ENCODE measurements around the gene FBXL22. TPM values are rescaled to one million over a fixed set of nuclear protein-coding genes. Genes with fewer than 3 reads are reported as not detected.

FBXL22 gene
- polyA plus RNA-seq, 3 donors from 2014 or later: 1.1 TPM; not detected in 2

DNA sequence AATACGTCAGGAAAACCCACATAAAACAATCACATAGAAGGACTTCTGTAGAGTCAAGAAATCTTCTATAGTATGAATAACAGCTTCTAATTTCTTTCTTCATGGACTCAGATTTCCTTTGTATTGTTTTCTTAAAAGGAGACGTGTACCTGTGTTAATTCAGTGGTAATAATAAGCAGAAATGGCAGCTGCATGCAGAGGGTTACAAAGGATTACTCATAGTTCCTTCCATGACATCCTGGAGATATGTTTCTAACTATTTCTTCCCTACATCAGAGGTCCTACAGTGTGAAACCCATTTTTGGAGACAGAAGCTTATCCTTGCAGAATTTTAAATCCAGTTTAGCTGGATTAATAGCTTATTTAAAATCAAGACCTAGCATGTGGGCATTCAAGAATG lies 36.1 kb downstream of the FBXL22 start:
- Mint-ChIP-seq H3K4me1 (no peaks in the 10 kb centered on the region), H3K9me3 (no peaks in the 10 kb centered on the region), H3K27me3 (ENCODE audit: low read depth in 3 of 3) (peaks cover 2 to 6% (median 2%) of the 10 kb centered on the region in 3 donors), H3K4me3 (no peak overlapping the region), H3K27ac (no peak overlapping the region), H3K36me3 (peaks cover 21 to 56% (median 37%) of the 10 kb centered on the region in 3 donors)
- no peak for DNase-seq

DNA sequence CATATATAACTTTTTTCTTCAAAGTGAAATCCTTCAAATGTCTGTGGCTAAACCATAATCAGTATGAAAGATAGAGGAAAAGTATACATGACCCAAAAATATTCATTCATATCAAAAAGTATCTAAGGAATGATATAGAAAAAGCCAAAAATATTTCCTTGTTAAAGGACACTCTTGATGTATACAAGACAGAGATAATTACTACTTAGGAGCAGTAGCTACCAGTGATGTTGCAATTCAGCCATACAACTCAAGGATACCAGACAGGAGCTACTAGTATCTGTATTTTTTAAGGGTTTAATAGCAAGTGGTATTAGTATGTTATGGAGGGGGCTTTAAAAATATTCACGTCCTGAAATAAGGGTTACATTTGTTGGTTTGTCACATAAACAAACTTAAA lies 37.0 kb downstream of the FBXL22 start:
- no peaks in the 10 kb centered on the region for H3K9me3 Mint-ChIP-seq
- H3K36me3 Mint-ChIP-seq: peaks cover 21 to 57% (median 34%) of the 10 kb centered on the region in 3 donors
- H3K27me3 Mint-ChIP-seq (ENCODE audit: low read depth in 3 of 3): peaks cover 2 to 6% (median 2%) of the 10 kb centered on the region in 3 donors
- H3K27ac Mint-ChIP-seq: no peak overlapping the region
- no peak overlapping the region for H3K4me3 Mint-ChIP-seq
- no peak for DNase-seq
- H3K4me1 Mint-ChIP-seq: no peaks in the 10 kb centered on the region

DNA sequence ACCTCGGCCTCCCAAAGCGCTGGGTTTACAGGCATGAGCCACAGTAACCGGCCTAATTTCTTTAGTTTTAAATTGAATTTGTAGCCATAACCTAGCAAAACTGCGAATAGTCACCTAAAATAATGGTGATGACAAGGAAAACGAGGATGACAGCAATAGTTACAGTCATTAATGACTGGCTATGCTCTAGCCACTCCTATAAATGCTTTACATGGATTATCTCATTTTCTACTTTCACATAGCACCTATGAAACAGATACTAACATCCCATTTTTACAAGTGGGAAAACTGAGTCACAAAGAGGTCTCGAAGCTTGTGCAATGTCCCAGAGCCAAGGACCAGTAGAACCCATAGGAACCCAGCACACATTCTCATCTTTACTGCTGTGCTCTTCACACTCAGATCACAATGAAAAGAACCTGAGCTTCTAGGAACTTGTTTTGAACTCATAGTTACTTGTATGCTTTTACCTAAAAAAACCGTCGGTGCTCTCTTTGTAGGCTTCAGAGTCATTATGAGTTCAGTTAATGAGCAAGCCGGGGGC lies 39.4 kb downstream of the FBXL22 start:
- H3K9me3 Mint-ChIP-seq: no peaks in the 10 kb centered on the region
- no peak overlapping the region for H3K4me3 Mint-ChIP-seq
- DNase-seq: no peak
- no peaks in the 10 kb centered on the region for H3K4me1 Mint-ChIP-seq
- peaks cover 2 to 6% (median 2%) of the 10 kb centered on the region in 3 donors for H3K27me3 Mint-ChIP-seq (ENCODE audit: low read depth in 3 of 3)
- no peak overlapping the region for H3K27ac Mint-ChIP-seq
- H3K36me3 Mint-ChIP-seq: peaks cover 22 to 58% (median 40%) of the 10 kb centered on the region in 3 donors

DNA sequence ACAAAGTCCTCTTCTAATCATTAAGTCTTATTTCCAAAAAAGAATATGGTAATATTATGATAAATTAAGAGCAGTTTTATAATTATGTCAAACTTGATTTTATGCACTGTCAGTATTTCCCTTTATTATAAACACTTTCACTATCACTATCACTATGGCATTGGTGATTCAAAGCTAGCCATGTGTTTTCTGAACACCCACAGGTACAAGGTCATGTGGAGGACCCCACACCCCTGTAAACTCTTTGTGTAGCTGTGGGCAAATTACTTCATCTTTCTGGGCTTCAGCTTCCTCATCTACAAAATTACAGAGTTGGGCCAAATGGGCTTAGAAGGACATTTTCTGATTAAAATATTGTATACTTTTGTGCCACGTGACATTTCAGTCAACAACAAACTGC lies 41.7 kb downstream of the FBXL22 start:
- Mint-ChIP-seq H3K9me3 (no peaks in the 10 kb centered on the region), H3K36me3 (peaks cover 19 to 49% (median 32%) of the 10 kb centered on the region in 3 donors), H3K4me3 (no peak overlapping the region), H3K27ac (no peak overlapping the region), H3K4me1 (no peaks in the 10 kb centered on the region), H3K27me3 (ENCODE audit: low read depth in 3 of 3) (peaks cover 0 to 6% (median 2%) of the 10 kb centered on the region in 3 donors)
- DNase-seq: no peak

DNA sequence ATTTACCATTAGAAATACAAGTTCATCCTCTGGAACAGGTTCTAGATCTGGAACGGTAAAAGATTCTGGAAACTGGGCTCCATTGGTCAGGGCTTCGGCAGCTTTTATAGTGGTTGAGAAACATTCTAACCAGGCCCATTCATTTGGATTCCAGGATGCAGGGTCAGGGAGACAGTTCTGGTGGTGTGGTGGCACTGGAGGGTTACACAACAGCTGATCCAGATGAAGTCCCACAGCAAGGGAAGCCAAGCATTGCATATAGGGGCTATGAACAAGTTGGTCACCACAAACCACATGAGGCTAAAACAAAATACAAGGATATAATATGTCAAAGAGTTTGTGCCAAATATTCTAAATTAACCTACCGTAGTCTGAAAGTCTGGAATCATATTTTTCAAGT lies 43.0 kb downstream of the FBXL22 start:
- Mint-ChIP-seq H3K36me3 (peaks cover 19 to 46% (median 27%) of the 10 kb centered on the region in 3 donors), H3K9me3 (no peaks in the 10 kb centered on the region), H3K4me1 (no peaks in the 10 kb centered on the region), H3K27me3 (ENCODE audit: low read depth in 3 of 3) (peaks cover 0 to 4% (median 2%) of the 10 kb centered on the region in 3 donors), H3K4me3 (no peak overlapping the region), H3K27ac (no peak overlapping the region)
- DNase-seq: no peak

Other genes with a start within 250 kb of the FBXL22 start
- not detected for gene CA12, start 215.5 kb upstream of the FBXL22 start, polyA plus RNA-seq
- gene USP3, start 92.8 kb upstream of the FBXL22 start, polyA plus RNA-seq: 10 to 100 TPM; 24.7 to 39.1 (median 32.9) TPM
- 10 to 100 TPM; 15.9 to 48.0 (median 26.4) TPM for gene HERC1, start 236.6 kb downstream of the FBXL22 start, polyA plus RNA-seq

Measured in immature natural killer cell (primary cell).